Right atrium auricular region (tissue), 2 donors: Measurements from ENCODE around the gene GPR15LG. TPM values are rescaled to one million over a fixed set of nuclear protein-coding genes. Genes with fewer than 3 reads are reported as not detected.
"Not testable (repeated sequence)": the region's sequence is repeated elsewhere in the genome, so short reads cannot be mapped to it uniquely, and the experiment has no call there.

ENCODE experiments used
- DNase-seq: peaks from one replicate; pipeline ENCODE4 v3.0.0-alpha.2; 2019; ENCODE audit warnings: low spot score
- H3K27ac ChIP-seq, 2 donors: fragments of 200-600 bp; sonication (generic); 1 replicate in 1 of 2; 2 replicates in 1 of 2; pipeline ENCODE4 v1.5.1; 2016 to 2019
- H3K27me3 ChIP-seq, 2 donors: fragments of 200-600 bp; sonication (generic); one replicate each; pipeline versions ENCODE4 v1.5.1 to v1.6.0; 2017 to 2019
- H3K36me3 ChIP-seq: fragments of 200-600 bp; sonication (generic); one replicate; pipeline ENCODE4 v1.5.1; 2016
- H3K4me1 ChIP-seq, 2 donors: fragments of 200-600 bp; sonication (generic); one replicate each; pipeline versions ENCODE4 v1.5.1 to v1.6.0; 2017 to 2019
- H3K4me3 ChIP-seq, 2 donors: fragments of 200-600 bp; sonication (generic); 1 replicate in 1 of 2; 2 replicates in 1 of 2; pipeline ENCODE4 v1.5.1; 2017 to 2019; ENCODE audit warnings: mild to moderate bottlenecking in 1 of 2, moderate library complexity in 1 of 2
- H3K9me3 ChIP-seq, 2 donors: fragments of 200-600 bp; sonication (generic); one replicate each; pipeline ENCODE4 v1.5.1; 2019
- total RNA-seq, 2 donors: library from RNA; depleted of rRNA; stranded (reverse); fragments of >200 nt; gene quantifications; one replicate each; pipeline ENCODE4 v1.1.0, GENCODE V29; 2016
- TF ChIP-seq, protein P1 (sequence below), 2 donors: fragments of 200-600 bp; sonication (generic); IDR thresholded peaks; one replicate each; pipeline ENCODE4 v1.5.1; 2019; ENCODE audit warnings: antibody characterized with exemption in 2 of 2

The GPR15LG gene
- total RNA-seq, 2 donors from 2014 or later = not detected

DNA sequence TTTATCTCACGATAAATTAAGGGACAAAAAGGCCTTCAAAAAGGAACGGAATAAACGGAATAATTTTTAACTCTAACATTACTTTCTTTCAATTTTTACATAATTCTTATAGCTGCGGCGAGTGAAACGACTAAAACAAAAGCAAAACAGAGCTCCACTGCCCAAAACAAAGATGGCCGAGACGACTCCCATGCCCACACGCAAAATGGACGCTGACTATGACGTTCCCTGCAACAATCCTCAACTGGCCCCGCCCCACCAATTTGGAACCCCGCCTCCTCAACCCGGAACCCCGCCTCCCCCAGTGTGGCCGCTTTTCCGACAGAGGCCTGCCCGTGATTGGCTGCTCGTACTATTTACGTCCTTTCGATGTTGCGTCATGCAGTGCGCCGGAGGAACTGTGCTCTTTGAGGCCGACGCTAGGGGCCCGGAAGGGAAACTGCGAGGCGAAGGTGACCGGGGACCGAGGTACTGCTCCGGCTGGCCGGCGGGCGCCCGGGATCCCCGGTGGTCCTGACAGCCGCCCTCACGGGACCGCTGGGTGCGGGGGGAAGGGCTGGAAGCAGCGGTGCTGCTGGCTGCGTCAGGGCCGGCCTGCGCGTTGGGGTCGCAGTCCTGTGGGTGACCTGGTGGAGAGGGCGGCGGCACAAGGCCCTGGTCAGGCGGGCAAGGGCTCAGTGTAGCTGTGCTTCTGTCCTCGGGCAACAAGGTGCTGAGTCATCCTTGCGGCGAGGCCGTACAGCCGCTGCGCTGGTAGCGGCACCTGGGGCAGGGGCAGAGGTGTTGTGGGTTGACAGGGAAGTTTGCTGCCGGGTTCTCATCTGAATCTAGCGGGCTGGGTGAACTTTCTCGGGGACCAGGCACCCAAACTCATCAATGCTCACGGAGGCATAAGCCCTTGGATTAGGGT, 34.2 kb upstream of the GPR15LG start, which contains the start of gene GHITM:
GHITM (plus strand) TSS at position 384 of the 910 bp plus-strand sequence. CDS start 1,992 bp downstream, outside the sequence.
- Histone ChIP-seq H3K4me1 (peaks cover 0 to 18% of the 10 kb centered on the region in 2 donors), H3K27me3 (no peaks in the 10 kb centered on the region), H3K27ac (peak within 1 kb of the TSS; percentile 98 to 99), H3K36me3 (peaks cover 28% of the 10 kb centered on the region), H3K9me3 (no peaks in the 10 kb centered on the region), H3K4me3 (peak within 1 kb of the TSS; percentile 99 to 100)
- TF ChIP-seq, protein P1, sequence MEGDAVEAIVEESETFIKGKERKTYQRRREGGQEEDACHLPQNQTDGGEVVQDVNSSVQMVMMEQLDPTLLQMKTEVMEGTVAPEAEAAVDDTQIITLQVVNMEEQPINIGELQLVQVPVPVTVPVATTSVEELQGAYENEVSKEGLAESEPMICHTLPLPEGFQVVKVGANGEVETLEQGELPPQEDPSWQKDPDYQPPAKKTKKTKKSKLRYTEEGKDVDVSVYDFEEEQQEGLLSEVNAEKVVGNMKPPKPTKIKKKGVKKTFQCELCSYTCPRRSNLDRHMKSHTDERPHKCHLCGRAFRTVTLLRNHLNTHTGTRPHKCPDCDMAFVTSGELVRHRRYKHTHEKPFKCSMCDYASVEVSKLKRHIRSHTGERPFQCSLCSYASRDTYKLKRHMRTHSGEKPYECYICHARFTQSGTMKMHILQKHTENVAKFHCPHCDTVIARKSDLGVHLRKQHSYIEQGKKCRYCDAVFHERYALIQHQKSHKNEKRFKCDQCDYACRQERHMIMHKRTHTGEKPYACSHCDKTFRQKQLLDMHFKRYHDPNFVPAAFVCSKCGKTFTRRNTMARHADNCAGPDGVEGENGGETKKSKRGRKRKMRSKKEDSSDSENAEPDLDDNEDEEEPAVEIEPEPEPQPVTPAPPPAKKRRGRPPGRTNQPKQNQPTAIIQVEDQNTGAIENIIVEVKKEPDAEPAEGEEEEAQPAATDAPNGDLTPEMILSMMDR (IDR thresholded peaks at IDR 0.05) = peak in 1 of 2 donors; percentile 40
- peak; percentile 100 for DNase-seq

DNA sequence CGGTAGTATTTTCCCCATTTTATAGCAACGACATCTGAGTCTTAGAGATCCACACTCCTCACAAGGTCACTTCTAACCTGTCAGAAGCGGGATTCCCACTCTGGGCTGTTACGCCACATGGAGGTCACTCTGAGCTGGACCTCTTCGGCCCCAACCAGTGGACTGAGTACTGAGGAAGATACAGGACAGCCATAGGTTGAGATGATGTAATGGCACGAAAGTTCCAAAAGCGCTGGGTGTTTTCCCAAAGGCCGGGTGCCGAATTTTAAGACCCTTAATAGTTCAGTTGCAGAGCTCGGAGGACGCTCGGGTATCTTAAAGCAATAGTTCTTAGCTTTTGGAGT, 33.6 kb upstream of the GPR15LG start:
- peaks cover 34% of the 10 kb centered on the region for H3K36me3 ChIP-seq
- TF ChIP-seq, protein P1 (IDR thresholded peaks at IDR 0.05) = no peak
- no peaks in the 10 kb centered on the region for H3K27me3 ChIP-seq
- peaks cover 0 to 18% of the 10 kb centered on the region in 2 donors for H3K4me1 ChIP-seq
- peak overlapping the region; percentile 98 to 99 for H3K27ac ChIP-seq
- DNase-seq = no peak
- no peaks in the 10 kb centered on the region for H3K9me3 ChIP-seq
- H3K4me3 ChIP-seq = peak overlapping the region; percentile 99 to 100

DNA sequence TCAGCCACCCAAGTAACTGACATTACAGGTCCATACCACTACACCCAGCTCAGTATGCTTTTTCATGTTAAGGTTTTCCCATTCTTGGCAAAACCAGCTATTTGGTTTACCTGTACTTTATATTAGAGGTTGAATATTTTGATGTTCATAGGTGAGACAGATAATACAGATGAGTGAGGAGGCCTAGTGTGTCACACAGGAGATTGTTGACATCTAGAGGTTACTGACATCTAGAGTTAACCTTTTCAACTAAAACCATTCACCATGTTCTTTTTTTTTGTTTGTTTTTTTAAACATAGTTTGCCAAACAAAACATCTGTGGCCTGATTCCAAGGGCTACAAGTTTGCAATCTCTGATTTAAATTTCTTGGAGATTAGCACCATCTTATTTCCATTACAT, 26.3 kb upstream of the GPR15LG start:
- peaks cover 99% of the 10 kb centered on the region for H3K36me3 ChIP-seq
- H3K27ac ChIP-seq = no peak overlapping the region
- no peaks in the 10 kb centered on the region for H3K4me1 ChIP-seq
- no peak for DNase-seq
- TF ChIP-seq, protein P1 (IDR thresholded peaks at IDR 0.05) = no peak
- H3K4me3 ChIP-seq = no peak overlapping the region
- no peaks in the 10 kb centered on the region for H3K27me3 ChIP-seq
- no peaks in the 10 kb centered on the region for H3K9me3 ChIP-seq

DNA sequence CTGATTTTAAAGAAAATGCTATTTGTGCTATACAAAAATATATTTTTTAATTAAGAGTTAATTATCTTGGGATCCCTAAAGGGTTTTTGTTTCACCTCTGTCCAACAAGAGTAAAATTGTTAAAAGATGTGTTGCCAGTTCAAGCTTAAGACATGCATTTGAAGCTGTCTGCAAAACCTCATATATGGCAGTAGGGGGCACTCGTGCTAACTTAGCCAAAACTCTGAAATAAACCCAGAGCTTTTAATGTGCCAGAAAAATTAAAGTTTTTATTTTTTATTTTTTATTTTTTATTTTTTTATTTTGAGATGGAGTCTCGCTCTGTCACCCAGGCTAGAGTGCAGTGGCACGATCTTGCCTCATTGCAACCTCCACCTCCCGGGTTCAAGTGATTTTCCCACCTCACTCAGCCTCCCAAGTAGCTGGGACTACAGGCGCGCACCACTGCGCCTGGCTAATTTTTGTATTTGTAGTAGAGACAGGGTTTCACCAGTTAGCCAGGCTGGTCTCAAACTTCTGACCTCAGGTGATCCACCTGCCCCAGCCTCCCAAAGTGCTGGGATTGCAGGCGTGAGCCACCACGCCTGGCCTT, 25.5 kb upstream of the GPR15LG start:
- not testable (repeated sequence) for H3K9me3 ChIP-seq, H3K27me3 ChIP-seq, H3K4me3 ChIP-seq, DNase-seq, H3K4me1 ChIP-seq, H3K27ac ChIP-seq
- TF ChIP-seq, protein P1 (IDR thresholded peaks at IDR 0.05) = peak; percentile 65 to 73
- H3K36me3 ChIP-seq = peaks cover 99% of the 10 kb centered on the region

GRCh38 chr10:84149854-84150253, 23.7 kb upstream of the GPR15LG start:
- Histone ChIP-seq H3K27me3 (no peaks in the 10 kb centered on the region), H3K4me3 (no peak overlapping the region), H3K4me1 (no peaks in the 10 kb centered on the region), H3K27ac (no peak overlapping the region), H3K9me3 (no peaks in the 10 kb centered on the region), H3K36me3 (peaks cover 99% of the 10 kb centered on the region)
- TF ChIP-seq, protein P1 (IDR thresholded peaks at IDR 0.05) = no peak
- no peak for DNase-seq
